HFF-Myc (cell line): ENCODE results near the gene CEACAM3.
"Not testable (repeated sequence)": the region's sequence is repeated elsewhere in the genome, so short reads cannot be mapped to it uniquely, and the experiment has no call there.

Experiments
- DNase-seq: peaks from one replicate; pipeline ENCODE4 v3.0.0-alpha.2; 2011; ENCODE audit warnings: low read depth; ENCODE audit errors: extremely low read depth
- H3K4me3 ChIP-seq: replicated peaks from 2 replicates; pipeline ENCODE4 v1.5.1; 2011; ENCODE audit warnings: low read depth, mild to moderate bottlenecking, control low read depth, low read length
- TF ChIP-seq, protein P1 (sequence below): IDR thresholded peaks from 2 replicates; pipeline ENCODE4 v1.5.1; 2012; ENCODE audit warnings: mild to moderate bottlenecking, low read depth, low read length, control low read depth; ENCODE audit errors: missing control alignments

Gene CEACAM3

GRCh38 chr19:41755328-41755913 is 41.0 kb upstream of the CEACAM3 start, which contains the start of gene CEACAM6:
Gene CEACAM6, plus strand, starts transcription at chr19:41755530. Its CDS starts 109 bp downstream, at chr19:41755639.
- TF ChIP-seq, protein P1, sequence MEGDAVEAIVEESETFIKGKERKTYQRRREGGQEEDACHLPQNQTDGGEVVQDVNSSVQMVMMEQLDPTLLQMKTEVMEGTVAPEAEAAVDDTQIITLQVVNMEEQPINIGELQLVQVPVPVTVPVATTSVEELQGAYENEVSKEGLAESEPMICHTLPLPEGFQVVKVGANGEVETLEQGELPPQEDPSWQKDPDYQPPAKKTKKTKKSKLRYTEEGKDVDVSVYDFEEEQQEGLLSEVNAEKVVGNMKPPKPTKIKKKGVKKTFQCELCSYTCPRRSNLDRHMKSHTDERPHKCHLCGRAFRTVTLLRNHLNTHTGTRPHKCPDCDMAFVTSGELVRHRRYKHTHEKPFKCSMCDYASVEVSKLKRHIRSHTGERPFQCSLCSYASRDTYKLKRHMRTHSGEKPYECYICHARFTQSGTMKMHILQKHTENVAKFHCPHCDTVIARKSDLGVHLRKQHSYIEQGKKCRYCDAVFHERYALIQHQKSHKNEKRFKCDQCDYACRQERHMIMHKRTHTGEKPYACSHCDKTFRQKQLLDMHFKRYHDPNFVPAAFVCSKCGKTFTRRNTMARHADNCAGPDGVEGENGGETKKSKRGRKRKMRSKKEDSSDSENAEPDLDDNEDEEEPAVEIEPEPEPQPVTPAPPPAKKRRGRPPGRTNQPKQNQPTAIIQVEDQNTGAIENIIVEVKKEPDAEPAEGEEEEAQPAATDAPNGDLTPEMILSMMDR, result no peak
- no peak for DNase-seq
- no peak within 1 kb of the TSS for H3K4me3 ChIP-seq

- TF ChIP-seq, protein P1, result no peak
- no peak for DNase-seq
- no peak overlapping the region for H3K4me3 ChIP-seq
Observed at GRCh38 chr19:41758846-41759245, 37.5 kb upstream of the CEACAM3 start.

DNA sequence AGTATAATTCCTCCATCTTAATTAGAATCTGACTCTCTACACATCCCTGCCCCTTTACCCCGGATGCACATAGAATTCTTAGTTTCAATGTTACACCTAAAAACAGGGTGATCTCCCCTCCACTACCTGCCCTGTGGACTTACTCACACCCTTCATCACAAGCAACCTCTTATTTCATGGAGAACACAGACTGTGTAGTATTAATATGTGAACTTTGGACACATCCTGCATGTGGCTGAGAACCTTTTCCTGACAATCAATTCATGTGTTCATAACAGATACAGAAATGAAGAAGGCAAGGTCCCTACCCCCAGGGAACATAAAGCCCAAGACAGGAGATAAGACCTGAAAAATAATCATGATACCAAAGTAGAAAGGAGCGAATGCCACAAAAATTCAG is 29.3 kb upstream of the CEACAM3 start:
- DNase-seq, result no peak
- TF ChIP-seq, protein P1, result no peak
- H3K4me3 ChIP-seq, result no peak overlapping the region

- not testable (repeated sequence) for H3K4me3 ChIP-seq, DNase-seq
Observed at GRCh38 chr19:41768105-41768504, 28.3 kb upstream of the CEACAM3 start.

DNA sequence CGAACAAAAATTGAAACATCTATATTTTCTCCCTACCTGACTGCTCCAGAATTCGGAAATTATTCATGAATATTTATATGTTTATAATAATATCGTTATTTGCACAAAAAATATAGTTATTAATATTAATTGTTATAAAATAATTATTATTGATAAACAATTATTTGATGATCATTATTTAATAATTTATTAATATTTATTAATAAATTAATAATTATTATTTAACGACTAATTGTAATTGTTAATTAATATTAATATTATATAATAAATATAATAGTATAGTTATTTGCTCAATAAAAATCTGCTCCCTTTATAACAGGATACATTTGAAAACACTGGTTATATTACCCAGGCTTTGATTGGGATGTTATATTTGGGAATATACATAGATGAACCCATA is 26.8 kb upstream of the CEACAM3 start:
- no peak for DNase-seq
- TF ChIP-seq, protein P1, result no peak

DNA sequence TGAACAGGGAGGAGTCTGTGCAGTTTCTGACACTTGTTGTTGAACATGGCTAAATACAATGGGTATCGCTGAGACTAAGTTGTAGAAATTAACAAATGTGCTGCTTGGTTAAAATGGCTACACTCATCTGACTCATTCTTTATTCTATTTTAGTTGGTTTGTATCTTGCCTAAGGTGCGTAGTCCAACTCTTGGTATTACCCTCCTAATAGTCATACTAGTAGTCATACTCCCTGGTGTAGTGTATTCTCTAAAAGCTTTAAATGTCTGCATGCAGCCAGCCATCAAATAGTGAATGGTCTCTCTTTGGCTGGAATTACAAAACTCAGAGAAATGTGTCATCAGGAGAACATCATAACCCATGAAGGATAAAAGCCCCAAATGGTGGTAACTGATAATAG is 25.0 kb upstream of the CEACAM3 start:
- TF ChIP-seq, protein P1, result no peak
- no peak overlapping the region for H3K4me3 ChIP-seq
- no peak for DNase-seq

More for the DNA sequence above, 26.8 kb upstream of the CEACAM3 start:
- H3K4me3 ChIP-seq, result no peak overlapping the region

DNA sequence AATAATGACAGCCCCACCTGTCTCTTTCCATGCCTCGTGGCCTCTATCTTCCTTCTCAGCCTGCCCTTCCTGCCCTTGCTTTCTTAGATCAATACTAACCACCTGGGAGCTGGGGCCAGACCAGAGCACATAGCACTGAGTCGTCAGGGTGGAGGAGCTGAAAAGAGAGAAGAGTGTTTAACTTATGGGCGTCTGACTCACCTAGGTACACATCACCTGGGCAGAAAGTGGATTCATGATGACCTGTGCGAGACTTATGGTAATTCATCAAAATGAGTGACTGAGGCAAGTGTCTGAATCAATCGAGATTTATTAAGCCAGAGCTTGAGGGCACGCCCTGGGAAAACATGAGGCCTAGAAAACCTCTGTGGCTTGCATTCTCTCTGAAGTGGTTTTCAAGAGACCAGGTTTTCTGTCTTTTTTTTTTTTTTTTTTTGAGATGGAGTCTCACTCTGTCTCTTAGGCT is 21.8 kb upstream of the CEACAM3 start:
- TF ChIP-seq, protein P1, result no peak
- no peak for DNase-seq
- H3K4me3 ChIP-seq, result no peak overlapping the region
